HG02884 (cell line): ENCODE data around the gene OR10H5.
"Not testable (repeated sequence)": the region's sequence is repeated elsewhere in the genome, so short reads cannot be mapped to it uniquely, and the experiment has no call there.

ENCODE experiments used
- ATAC-seq: cut with Tn5 transposase; IDR thresholded peaks from one replicate; pipeline ENCODE4 v1.9.1; 2021; ENCODE audit warnings: mild to moderate bottlenecking, moderate library complexity; ENCODE audit not compliant: unreplicated experiment

OR10H5 gene

GRCh38 chr19:15843203-15843893 is 55.9 kb downstream of the OR10H5 start:
- ATAC-seq = no peak

- ATAC-seq = not testable (repeated sequence)
Measured at GRCh38 chr19:15843894-15844222, 56.4 kb downstream of the OR10H5 start.

GRCh38 chr19:15846923-15847322 is 59.5 kb downstream of the OR10H5 start:
- no peak for ATAC-seq

- ATAC-seq = no peak
Measured at GRCh38 chr19:15850385-15850784, 62.9 kb downstream of the OR10H5 start.
